GM18951 (cell line): ENCODE measurements around the gene GLB1L2.

Experiments used
- POLR2A ChIP-seq: IDR thresholded peaks from 4 replicates; pipeline ENCODE4 v1.6.1; 2011; ENCODE audit warnings: mild to moderate bottlenecking; ENCODE audit not compliant: insufficient read length, insufficient read depth; ENCODE audit errors: extremely low read depth
- in situ Hi-C: fragments of 300-500 bp; cut with MboI; formaldehyde crosslinking; loops from one replicate; pipeline ENCODE4 v1.12.0; 2022; ENCODE audit warnings: low sequenced_read_pairs, mixed read lengths, inconsistent platforms; ENCODE audit not compliant: unreplicated experiment

GLB1L2 gene

DNA sequence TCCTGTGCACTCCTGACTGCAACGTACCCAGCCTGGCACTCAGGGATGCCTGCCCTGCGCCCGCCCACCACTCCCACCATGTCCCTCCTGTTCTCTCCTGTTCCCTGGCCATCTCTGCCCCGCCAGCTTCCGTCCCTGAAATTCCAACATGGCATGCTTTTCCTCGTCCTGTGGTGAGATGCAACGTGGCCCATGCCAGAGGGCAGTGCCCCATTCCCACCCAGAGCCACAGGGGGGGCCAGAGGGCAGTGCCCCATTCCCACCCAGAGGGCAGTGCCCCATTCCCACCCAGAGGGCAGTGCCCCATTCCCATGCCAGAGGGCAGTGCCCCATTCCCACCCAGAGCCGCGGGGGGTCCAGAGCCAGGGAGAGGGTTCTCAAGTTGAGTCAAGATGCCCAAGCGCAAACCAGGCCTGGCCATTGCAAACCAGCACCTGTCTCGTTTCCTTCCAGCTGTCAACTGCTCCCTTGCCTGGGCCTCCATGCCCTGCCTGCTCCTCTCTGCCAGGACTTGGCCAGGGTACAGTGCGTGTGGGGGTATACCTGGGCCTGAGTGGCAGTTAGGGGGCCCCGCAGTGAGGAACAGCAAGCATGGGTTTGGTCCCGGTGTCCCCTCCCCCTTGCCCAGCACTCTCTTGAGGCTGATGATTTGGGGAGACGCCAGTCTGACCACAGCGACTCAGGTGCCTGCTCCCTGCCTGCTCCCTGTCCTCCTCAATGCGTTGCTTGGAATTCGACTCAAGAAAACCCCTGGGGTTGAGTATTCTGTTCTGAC is 65.7 kb downstream of the GLB1L2 start:
- in situ Hi-C loops: no loop called here
- TF ChIP-seq POLR2A: no peak

DNA sequence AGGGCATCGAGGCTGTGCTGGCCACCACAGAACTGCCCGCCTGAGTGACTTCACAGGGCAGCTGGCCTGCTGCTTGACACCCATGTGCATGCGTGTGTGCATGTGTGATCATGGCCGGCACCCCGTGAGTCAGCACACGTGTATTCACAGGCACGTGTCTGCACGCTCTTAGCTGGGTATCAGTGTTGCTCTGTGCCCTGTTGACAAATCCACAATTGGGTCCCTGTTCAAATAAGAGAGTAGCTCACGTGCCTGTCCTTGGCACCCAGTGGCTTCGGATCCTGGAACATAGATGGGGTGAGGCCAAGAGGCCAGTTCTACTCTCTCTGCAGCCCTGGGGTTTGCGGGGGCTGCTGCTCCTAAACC is 66.3 kb downstream of the GLB1L2 start:
- no peak for TF ChIP-seq POLR2A
- in situ Hi-C loops: no loop called here

DNA sequence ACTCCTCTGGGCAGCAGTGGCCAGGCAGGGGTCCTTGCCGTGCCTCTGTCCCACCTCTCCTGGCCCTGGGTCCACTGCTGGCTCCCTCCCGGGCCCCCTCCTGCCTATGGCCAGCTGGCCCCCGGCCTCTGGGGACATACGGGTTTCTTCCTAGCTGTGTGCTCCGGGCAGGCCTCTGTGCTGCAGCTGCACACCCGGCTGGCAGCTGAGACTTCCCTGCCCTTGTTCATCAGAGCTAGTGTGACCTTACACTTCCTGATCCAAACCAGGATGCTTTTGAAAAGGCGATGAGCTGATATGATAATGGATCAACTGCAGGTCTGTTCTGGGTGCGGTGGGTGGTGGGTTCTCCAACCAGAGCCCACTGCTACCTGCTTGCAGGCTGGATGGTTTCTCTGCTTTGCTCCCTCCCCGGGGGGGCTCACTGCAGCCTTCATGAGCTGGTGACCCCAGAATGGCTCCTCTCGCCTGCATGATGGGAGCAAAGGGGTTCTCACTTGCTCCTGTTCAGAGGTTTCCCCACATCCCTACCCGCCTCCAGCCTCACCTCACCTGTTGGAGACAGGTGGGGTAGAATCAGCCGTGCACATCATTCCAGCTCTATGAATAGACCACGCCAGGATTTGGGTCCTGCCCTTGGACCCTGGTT is 67.0 kb downstream of the GLB1L2 start:
- TF ChIP-seq POLR2A: no peak
- in situ Hi-C loops: no loop called here

DNA sequence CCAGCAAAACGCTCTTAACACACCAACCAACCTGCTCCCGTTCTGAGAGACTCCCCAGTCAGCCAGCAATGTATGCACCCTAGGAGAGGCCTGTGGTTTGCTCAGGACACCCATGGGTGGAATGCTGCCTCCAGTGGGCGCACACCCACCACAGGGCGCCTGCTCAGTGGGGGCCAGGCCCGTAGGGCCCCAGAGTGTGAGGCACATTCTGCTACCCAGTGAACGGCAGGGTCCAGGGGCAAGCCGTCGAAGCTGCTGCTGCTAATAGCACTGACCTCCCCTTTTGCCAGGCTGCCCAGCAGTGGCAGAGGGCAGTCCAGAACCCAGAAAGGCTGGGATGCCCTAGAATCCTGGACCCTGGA is 67.5 kb downstream of the GLB1L2 start:
- no peak for TF ChIP-seq POLR2A
- in situ Hi-C loops: no loop called here

DNA sequence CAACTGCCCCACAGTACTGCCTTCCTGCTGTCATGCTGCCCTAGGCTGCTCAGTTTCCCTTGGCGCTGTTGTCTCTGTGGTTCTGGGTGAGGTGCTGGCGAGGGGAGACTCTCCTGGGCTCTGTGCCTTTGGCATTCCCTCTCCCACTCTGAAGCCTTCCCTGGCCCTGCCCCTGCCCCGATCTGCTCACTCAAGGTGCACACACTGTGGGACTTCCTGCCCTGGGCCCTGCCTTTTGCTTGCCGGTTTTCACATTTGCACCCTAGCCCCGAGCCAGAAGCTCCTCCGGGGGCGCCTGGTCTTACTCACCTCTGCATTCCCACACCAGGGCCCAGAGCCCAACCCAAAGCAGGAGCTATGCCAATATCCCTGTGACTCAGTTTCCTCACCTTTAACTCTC is 68.2 kb downstream of the GLB1L2 start:
- in situ Hi-C loops: no loop called here
- TF ChIP-seq POLR2A: no peak

DNA sequence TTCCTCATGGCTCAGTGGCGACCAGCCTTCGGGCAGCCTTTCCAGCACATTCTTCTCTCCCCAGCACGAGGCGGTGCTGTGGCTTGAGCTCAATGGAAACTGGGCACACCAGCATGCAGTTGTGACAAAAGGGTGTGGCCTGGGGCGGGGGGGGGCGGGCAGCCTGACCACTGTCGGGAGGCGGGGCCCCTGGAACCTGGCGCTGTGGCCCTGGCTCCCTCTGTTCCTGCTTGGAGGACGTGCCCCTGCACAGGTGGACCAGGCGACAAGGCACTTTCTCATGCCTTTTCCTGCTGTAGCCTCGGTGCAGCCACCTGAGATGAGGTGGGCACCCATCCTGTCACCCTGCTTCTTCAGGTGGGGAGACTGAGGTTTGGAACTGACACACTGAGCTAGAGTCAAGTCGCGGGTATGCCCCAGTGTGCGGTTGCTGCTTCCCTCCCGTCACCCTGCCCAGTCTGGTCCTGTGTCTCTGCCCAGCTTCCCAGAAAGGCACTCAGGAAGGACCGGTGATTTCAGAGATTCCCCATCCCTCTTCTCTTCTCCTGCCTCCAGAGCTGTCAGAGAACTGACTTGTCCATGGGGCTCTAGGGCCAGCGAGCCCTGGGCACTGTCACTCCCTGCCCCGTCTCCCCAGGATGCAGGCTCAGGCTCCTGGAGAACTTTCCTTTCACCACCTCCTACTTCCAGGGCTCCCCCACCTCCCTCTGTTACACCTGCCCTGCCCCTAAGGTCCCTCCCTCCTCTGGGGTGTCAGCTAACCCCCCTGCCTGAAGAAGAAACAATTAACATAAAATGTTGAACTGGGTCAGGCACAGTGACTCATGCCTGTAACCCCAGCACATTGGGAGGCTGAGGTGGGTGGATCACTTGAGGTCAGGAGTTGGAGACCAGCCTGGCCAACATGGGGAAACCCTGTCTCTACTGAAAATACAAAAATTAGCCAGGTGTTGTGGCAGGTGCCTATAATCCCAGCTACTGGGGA is 70.3 kb downstream of the GLB1L2 start:
- in situ Hi-C loops: no loop called here
- TF ChIP-seq POLR2A: no peak

DNA sequence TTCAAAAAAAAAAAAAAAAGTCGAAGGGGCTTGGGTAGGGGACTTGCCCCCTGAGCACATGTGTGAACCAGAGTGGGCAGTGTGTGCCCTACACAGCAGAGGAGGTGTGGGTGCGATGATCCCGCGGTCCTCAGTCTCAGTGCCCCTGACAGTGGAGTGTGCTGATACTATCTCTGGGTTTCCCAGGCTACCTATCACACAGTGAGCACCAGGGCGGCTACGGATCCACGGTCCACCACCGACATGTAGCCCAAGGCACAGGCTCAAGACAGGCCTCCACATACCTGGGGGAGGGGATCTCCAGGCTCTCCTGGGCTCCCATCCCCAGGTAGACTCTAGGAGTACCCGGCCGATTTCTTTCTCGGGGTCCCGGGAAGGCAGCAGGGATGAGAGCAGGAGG is 71.1 kb downstream of the GLB1L2 start:
- no peak for TF ChIP-seq POLR2A
- in situ Hi-C loops: no loop called here

DNA sequence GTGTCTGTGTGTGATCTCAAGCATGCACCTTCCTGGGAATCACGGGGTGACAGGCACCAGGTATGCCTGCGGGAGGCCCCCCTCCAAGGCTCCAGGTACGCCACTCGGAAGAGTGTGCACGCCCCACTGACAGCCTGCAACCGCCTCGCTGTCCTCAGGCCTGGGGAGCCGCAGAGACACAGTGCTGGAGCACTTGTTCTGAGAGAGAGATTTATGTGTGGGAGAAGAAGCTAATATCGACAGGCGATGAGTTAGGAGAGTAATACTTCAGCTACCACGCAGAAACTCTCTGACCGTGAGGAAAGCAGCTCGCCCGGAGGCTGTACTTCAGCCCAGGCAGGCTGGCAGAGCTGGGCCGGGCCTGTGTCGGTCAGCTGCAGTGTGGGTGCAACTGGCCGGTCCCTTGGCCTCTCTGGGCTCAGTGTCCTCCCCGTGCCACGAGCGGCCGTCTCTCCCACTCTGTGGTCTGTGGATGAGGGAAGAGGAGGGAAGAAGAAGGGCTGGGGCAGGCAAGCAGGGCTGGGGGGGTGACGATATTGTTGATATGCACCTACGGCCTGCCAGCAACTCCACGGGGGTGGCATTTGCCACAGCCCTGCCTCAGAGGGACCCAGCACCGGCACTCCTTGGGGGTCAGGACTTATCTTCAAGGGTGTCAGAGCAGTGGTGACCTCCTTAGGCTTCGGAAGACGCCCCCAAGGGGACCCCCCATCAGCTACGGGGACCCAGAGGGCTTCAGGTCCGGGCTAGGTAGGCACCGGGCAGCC is 73.0 kb downstream of the GLB1L2 start:
- no peak for TF ChIP-seq POLR2A
- in situ Hi-C loops: no loop called here

DNA sequence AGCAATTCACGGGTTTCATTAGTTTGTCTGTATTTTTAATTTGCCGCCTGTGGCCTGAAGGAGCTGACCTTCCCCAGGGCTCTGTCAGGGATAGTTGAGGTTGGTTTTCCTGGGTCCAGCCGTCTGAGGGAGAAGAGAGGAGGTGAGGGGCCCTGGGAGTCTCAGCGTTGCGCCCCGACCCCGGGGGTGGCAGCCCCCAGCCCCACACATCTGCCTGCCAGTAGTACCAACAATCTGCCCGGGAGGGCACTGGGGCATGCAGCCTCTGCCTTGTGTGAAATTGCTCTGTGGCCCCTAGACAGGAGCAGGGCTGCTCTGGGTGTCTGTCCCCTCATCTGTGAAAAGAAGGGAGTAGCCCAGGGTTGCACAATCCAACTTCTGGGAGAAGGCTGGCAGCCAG is 73.6 kb downstream of the GLB1L2 start:
- no peak for TF ChIP-seq POLR2A
- in situ Hi-C loops: no loop called here

DNA sequence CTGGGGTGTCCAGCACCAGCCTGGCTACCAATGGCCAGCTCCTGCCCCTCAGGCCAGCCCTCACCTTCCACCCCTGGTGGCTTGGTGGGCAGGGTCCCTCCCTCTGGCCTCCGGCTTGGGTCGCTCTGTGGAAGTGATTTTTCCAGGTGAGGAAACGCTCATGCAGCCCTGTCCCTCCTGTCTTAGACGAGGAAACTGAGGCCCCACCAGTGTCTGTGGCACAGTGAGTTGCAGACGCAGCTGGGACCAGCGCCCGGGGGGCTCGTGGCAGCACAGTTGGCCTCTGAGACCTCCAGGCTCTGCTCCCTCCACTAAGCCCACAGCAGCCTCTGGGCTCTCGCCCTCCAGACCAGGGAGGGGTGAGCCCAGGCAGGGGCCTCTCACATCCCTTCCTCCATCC is 74.1 kb downstream of the GLB1L2 start:
- no peak for TF ChIP-seq POLR2A
- in situ Hi-C loops: no loop called here

DNA sequence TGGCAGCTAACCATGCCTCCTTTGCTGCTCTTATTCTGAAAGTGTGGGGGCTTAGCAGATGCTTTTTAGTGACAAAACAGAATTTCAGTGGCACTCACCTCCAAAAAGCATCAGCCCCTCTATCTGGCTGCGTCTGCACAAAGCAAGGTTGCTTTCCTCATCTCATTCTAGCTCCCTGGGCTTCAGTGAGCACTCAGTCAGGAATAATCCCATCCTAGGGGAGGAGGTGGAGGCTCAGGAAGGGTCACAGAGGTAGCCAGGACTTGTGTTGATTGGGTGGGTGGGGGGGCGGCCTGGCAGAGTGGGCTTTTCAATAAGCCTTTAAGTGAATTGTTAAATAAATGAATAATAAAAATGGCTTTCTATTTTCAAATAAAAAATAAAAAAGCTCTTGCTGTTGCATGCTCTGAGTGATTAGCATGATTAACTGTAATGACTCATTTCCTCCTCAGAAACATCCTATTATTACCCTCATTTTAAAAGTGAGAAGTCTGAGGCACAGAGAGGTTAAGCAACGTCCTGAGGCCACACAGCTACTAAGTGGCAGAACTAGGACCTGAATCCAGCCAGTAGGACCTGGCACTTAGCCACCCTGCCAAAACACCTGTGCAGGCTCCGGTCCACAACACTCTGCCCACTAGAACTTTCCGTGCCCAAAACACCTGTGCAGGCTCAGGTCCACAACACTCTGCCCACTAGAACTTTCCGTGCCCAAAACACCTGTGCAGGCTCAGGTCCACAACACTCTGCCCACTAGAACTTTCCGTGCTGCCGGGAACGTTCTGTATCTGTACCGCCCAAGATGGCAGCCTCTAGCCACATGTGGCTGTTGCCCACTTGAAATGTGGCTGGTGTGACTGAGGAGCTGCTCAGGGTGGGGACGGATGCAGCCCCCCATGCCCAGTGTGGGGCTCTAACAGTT is 74.7 kb downstream of the GLB1L2 start:
- in situ Hi-C loops: no loop called here
- no peak for TF ChIP-seq POLR2A

DNA sequence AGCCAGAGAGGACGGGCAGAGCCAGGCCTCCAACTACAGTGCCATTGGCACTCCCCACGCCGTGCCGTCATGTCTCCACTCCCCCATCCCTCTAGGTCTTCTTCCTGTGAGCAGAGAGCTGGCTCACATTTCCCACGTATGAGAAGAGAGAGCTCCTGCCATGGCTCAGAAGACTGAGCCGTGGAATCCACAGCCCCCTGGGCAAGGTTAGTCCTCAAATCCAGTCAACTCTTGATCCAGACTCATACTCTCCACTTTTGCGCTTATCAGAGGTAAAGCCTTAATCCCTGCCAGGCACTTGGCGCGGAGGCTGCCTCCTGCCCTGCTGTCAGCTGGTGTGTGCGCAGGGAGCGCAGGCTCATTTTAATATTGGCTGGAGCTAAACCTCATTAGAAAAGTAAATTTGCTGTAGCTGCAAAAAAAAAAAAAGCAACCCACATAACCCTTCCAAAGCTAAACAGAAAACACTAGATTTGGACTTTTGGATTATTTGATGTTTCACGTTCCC is 75.6 kb downstream of the GLB1L2 start:
- no peak for TF ChIP-seq POLR2A
- in situ Hi-C loops: no loop called here
